Measurements from ENCODE around the gene ARHGAP22. TPM values are rescaled to one million over a fixed set of nuclear protein-coding genes. Genes with fewer than 3 reads are reported as not detected.

ARHGAP22 gene
- polyA plus RNA-seq, 4 donors = 1.4 to 3.3 (median 1.9) TPM

GRCh38 chr10:48468130-48468790 is 136.6 kb downstream of the ARHGAP22 start:
- DNase-seq (ENCODE audit: low read depth in 4 of 4, low spot score in 2 of 4) = no peak

- no peak for DNase-seq (ENCODE audit: low read depth in 4 of 4, low spot score in 2 of 4)
These were observed 137.2 kb downstream of the ARHGAP22 start for GRCh38 chr10:48467669-48468068.

DNA sequence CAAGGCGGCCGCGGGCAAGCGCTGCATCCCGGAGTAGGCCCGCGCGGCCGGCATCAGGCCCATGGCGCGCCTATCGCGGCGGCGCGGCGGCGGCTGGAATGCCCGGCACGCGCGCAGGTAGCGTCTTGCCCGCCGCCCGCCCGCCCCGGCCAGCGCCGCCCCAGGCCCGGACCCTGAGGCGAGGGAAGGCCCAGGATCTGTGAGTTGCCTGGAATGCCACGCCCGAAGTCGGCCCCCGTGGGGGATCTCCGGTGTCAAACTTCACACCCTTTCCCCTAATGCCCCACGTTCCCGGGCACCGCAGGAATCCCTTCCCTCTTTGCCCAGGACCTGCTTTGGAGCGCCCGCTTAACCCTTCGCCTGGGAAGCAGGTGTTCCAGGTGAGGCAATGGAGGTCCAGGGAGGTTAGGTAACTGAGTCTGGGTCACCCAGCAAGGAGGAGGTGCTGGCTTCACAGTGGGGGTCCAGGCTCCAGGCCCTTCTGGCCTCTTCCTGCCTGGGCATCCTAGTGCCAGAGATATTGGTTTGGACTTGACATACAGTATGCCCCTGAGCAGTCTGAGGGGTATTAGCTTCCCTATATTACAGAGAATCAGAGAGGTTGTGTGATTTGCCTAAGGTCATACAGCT is 138.1 kb downstream of the ARHGAP22 start:
- no peak for DNase-seq (ENCODE audit: low read depth in 4 of 4, low spot score in 2 of 4)

DNA sequence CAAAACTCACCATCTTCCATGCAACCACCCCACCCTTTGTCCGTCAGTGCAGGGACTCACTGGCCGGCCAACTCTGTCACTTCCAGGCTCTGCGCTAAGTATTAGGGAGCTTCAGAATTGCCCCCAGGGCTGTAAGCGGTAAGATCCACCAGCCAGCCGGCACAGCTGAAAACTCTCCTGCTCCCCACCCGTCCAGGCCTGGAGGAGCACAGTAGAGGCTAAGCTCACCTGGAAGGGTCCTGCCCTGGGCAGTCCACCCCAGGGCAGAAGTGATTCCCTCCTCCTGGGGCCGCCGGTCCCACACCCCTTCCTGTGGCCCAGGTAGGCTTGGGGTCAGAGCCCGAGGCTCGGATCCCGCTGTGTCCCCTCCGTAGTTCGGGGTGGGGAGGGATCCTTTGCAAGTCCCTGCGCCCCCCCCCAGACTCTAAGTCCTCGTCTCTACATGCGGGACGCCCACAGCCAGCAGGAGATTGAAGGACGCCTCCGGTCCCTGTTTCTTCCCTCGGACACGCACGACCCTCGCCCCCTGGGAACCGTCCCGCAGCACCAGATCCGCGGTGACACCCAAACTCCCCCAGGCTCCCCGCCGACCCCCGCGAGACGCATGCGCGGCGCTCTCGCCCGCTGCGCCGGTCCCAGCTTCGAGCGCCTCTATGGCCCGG is 138.9 kb downstream of the ARHGAP22 start:
- no peak for DNase-seq (ENCODE audit: low read depth in 4 of 4, low spot score in 2 of 4)

DNA sequence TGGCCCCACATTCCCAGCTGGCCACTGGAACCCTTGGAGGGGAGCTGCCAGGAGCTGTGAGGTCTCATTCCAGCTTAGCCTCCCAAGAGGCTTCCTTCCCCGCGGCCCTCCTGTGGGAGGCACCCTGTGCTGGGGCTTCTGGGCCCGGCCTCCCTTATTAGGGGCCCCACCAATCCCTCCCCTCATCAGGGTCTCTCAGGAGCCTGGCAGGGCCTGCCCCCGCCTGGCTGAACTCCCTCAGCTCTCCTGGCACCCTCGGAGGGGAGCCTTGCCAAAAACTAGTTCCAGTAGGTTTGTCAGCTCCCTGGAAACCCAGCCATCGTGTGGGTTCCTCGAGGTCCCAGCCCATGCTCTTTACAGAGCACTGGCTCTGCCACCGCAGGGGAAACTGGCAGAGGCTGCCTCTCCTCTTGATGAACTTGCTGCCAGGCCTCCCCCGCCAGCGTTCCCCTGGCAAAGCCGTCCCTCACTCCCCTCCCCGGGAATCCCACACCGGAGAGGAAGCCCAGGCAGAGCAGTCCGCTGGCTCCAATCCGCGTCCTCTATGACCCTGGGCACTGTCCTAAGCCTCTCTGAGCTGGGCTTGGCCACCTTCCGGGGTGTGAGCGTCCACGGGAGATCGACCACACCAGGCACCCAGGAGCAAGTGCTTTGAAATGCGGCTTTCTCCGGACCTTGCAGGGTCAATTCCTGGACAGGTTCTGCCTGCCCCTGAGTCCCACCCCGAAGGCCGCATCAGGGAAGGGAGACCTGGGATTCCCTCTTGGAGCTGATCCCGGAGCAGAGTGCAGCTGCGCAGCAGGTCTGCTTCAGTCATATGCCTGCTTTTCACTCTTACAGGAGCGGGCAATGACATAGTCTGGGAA is 139.8 kb downstream of the ARHGAP22 start:
- DNase-seq (ENCODE audit: low read depth in 4 of 4, low spot score in 2 of 4) = no peak

- DNase-seq (ENCODE audit: low read depth in 4 of 4, low spot score in 2 of 4) = no peak
These were observed 140.6 kb downstream of the ARHGAP22 start for GRCh38 chr10:48464121-48464870.

DNA sequence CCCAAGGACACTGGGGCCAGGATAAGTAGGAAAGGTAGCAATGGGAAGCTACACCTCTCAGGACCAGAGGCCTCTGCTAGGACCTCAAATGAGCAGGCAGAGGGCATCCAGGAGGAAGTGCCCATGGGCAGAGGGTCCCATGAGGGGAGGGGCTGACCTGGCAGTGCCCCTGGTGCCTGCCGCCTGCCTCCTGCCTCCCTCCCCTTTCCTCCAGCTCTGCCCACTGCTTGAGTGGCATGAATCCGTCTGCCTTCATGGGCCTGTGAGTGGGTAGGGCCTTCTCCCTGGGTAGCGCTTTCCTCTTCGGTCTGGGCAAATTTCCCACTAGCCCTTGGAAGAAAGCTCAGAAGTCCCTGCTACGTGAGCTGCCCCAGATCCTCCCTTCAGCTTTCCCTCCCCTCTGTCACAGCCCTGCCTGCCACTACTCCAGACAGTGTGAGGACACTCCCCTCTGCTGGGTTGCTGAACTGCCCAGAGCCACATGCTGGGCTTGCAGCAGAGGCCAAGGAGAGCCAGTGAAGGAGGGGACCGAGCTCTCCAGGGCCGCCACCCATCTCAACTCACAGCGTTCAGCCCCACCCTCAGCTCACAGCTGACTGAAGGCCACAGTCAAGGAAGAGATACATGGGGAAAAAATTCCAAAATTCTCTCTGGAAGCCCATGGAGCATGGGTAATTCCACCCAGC is 141.4 kb downstream of the ARHGAP22 start:
- no peak for DNase-seq (ENCODE audit: low read depth in 4 of 4, low spot score in 2 of 4)

- DNase-seq (ENCODE audit: low read depth in 4 of 4, low spot score in 2 of 4) = no peak
These were observed 142.3 kb downstream of the ARHGAP22 start for GRCh38 chr10:48462482-48463020.

GRCh38 chr10:48461623-48462481 is 143.0 kb downstream of the ARHGAP22 start:
- no peak for DNase-seq (ENCODE audit: low read depth in 4 of 4, low spot score in 2 of 4)

GRCh38 chr10:48460182-48460581 is 144.7 kb downstream of the ARHGAP22 start:
- no peak for DNase-seq (ENCODE audit: low read depth in 4 of 4, low spot score in 2 of 4)

GRCh38 chr10:48459270-48460150 is 145.4 kb downstream of the ARHGAP22 start:
- no peak for DNase-seq (ENCODE audit: low read depth in 4 of 4, low spot score in 2 of 4)

DNA sequence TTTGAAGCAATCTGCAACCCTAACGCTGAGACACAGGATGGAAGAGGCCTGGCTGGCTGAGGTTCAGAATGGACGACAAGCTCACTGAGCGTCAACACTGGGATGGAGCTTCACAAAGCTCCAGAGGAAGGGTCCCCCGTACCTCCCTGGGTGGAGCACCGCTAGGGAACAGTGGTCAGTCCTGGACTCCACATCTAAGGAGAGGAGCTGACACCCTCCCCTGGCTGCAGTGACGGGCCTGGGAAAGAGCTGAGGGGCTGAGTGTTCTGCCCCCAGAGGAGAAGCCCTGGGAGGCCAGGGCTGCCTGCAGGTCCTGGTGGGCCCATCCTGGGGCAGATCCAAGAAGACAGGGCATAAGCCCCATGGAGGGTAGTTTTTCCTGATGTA is 146.2 kb downstream of the ARHGAP22 start:
- DNase-seq (ENCODE audit: low read depth in 4 of 4, low spot score in 2 of 4) = no peak

DNA sequence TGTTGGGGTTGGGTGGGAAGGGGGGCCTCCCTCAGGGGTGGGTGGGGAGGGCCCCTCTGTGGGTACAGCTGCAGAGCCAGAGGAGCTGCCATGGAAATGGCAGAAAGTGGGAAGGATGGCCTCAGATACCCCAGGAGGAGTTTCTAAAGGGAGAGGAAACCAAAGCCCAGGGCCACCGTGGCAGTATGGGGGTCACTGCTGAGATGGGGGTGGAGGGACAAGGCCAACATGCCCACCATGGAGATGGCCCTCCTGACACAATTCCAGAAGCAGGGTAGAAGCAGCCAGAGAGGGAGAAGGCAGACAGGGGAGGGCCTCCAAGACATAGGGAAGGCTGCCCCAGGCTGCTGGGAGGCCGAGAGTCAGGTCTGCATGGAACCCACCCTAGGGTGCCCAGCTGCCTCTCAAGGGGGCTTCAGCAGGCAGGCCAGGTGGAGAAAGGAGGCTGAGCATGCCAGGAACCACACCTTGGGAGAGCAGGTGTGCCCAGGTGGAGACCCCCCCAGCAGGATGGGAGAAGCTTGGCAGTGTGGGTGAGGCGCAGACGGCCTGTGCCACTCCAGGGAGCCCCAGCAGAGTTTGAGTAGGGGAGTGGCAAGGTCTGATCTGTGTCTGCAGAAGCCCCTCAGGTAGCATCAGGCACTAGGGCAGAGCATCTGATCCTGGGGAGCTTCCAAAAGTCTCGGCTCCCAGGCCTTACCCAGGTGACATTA is 146.8 kb downstream of the ARHGAP22 start:
- no peak for DNase-seq (ENCODE audit: low read depth in 4 of 4, low spot score in 2 of 4)

GRCh38 chr10:48456808-48457761 is 147.8 kb downstream of the ARHGAP22 start:
- no peak for DNase-seq (ENCODE audit: low read depth in 4 of 4, low spot score in 2 of 4)

GRCh38 chr10:48456361-48456804 is 148.5 kb downstream of the ARHGAP22 start:
- peak in 1 of 4 donors; percentile 68 for DNase-seq (ENCODE audit: low read depth in 4 of 4, low spot score in 2 of 4)
